ENCODE measurements around the gene MALAT1. TPM values are rescaled to one million over a fixed set of nuclear protein-coding genes. Genes with fewer than 3 reads are reported as not detected.

MALAT1 gene
- total and polyA plus RNA-seq, 2 donors from 2014 or later, result 219 to 15,262 TPM

DNA sequence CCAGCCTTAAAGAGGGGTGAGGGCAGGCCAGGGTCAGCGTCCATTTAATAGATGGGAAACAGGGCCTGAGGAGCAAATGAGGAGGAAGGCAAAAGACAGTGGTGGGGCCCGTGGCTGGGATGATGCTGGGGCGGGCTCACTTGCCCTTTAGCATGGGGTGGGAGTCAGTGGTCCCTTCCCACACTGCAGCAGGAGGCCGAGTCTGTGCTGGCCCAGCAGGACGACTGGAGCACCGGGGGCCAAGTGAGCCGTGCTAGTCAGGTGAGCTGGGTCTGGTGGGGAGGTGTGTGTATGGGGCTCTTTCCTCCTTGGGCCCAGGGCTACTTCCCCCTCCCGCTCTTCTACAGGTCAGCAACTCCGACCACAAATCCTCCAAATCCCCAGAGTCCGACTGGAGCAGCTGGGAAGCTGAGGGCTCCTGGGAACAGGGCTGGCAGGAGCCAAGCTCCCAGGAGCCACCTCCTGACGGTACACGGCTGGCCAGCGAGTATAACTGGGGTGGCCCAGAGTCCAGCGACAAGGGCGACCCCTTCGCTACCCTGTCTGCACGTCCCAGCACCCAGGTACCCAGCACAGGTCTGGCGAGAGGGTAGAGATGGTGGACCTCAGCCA is 38.9 kb downstream of the MALAT1 start:
- peaks cover 0 to 19% (median 4%) of the 10 kb centered on the region in 3 donors for H3K36me3 ChIP-seq (ENCODE audit: control insufficient read depth in 2 of 3, insufficient read depth in 3 of 3, low read length in 3 of 3)
- no peak for FAIRE-seq
- intact Hi-C loops (cut with DNase I), result no loop called here

GRCh38 chr11:65538232-65538914 is 39.5 kb downstream of the MALAT1 start:
- H3K36me3 ChIP-seq (ENCODE audit: control insufficient read depth in 2 of 3, insufficient read depth in 3 of 3, low read length in 3 of 3), result peaks cover 0 to 15% (median 2%) of the 10 kb centered on the region in 3 donors
- no peak overlapping the region for H3K27ac ChIP-seq (ENCODE audit: low read depth in 2 of 2, low read length in 2 of 2)
- no peak overlapping the region for H3K9ac ChIP-seq (ENCODE audit: low read length in 3 of 3)
- intact Hi-C loops (cut with DNase I), result no loop called here
- peak in 2 of 5 donors; percentile 66 to 83 for DNase-seq
- no peak for FAIRE-seq
- H3K27me3 ChIP-seq (ENCODE audit: control insufficient read depth, insufficient read depth, low read length), result no peaks in the 10 kb centered on the region
- H3K4me3 ChIP-seq (ENCODE audit: low read length in 3 of 3), result no peak overlapping the region
- H3K9me3 ChIP-seq (ENCODE audit: control insufficient read depth in 2 of 3, insufficient read depth in 1 of 3, low read length in 3 of 3), result no peaks in the 10 kb centered on the region
- peaks cover 0 to 16% (median 6%) of the 10 kb centered on the region in 3 donors for H3K4me1 ChIP-seq (ENCODE audit: control insufficient read depth in 2 of 3, insufficient read depth in 2 of 3, low read depth in 1 of 3, low read length in 3 of 3)
- TF ChIP-seq, protein P1, sequence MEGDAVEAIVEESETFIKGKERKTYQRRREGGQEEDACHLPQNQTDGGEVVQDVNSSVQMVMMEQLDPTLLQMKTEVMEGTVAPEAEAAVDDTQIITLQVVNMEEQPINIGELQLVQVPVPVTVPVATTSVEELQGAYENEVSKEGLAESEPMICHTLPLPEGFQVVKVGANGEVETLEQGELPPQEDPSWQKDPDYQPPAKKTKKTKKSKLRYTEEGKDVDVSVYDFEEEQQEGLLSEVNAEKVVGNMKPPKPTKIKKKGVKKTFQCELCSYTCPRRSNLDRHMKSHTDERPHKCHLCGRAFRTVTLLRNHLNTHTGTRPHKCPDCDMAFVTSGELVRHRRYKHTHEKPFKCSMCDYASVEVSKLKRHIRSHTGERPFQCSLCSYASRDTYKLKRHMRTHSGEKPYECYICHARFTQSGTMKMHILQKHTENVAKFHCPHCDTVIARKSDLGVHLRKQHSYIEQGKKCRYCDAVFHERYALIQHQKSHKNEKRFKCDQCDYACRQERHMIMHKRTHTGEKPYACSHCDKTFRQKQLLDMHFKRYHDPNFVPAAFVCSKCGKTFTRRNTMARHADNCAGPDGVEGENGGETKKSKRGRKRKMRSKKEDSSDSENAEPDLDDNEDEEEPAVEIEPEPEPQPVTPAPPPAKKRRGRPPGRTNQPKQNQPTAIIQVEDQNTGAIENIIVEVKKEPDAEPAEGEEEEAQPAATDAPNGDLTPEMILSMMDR (IDR thresholded peaks at IDR 0.05; ENCODE audit: borderline replicate concordance, extremely low read depth, insufficient read depth), result no peak

More for the DNA sequence above, 38.9 kb downstream of the MALAT1 start:
- H3K9ac ChIP-seq (ENCODE audit: low read length in 3 of 3), result no peak overlapping the region
- no peaks in the 10 kb centered on the region for H3K27me3 ChIP-seq (ENCODE audit: control insufficient read depth, insufficient read depth, low read length)
- DNase-seq, result peak in 1 of 5 donors; percentile 44
- peaks cover 0 to 16% (median 6%) of the 10 kb centered on the region in 3 donors for H3K4me1 ChIP-seq (ENCODE audit: control insufficient read depth in 2 of 3, insufficient read depth in 2 of 3, low read depth in 1 of 3, low read length in 3 of 3)
- no peaks in the 10 kb centered on the region for H3K9me3 ChIP-seq (ENCODE audit: control insufficient read depth in 2 of 3, insufficient read depth in 1 of 3, low read length in 3 of 3)
- H3K27ac ChIP-seq (ENCODE audit: low read depth in 2 of 2, low read length in 2 of 2), result no peak overlapping the region
- TF ChIP-seq, protein P1 (IDR thresholded peaks at IDR 0.05; ENCODE audit: borderline replicate concordance, extremely low read depth, insufficient read depth), result no peak
- H3K4me3 ChIP-seq (ENCODE audit: low read length in 3 of 3), result no peak overlapping the region

DNA sequence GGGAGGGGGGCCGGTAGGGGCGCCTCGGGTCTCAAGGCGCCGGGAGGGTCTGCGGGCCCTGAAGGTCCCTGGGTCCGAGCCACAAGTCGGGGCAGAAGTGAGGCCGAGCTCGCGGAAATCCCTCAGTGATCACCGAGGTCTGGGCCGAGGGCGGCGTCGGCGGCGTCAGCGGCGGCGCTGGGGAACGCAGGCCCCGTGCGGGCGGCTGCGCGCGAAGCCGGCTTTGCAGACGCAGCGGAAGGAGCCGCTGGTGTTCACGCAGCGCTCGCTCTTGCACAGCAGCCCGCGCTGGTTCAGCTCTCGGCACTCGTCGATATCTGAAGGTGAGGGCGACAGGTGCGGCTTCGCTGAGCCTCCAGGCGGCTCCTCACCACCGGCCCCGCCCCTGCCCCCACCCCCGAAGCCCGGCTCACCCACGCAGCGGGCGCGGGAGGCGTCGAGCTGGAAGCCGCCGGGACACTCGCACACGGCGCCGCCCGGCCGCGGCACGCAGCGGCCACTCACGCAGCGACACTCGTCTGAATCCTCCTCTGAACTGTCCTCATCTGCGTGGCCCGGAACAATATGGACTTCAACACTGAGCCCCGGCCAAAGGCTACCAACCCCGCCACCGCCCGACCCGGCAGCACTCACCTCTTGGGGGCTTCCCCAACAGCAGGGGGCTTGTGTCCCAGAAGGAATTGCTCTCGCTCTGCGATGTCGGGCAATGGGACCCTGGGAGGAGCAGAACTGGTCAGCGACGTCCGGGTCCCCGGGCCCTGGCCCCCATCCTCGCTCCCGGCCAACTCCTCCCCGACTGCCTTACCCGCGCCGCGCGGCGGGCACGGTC is 40.3 kb downstream of the MALAT1 start:
- intact Hi-C loops (cut with DNase I), result no loop called here
- peaks cover 0 to 15% (median 2%) of the 10 kb centered on the region in 3 donors for H3K36me3 ChIP-seq (ENCODE audit: control insufficient read depth in 2 of 3, insufficient read depth in 3 of 3, low read length in 3 of 3)
- no peak for FAIRE-seq

More for the DNA sequence above, 40.3 kb downstream of the MALAT1 start:
- Histone ChIP-seq H3K4me3 (ENCODE audit: low read length in 3 of 3) (peak overlapping the region in 1 of 3 donors; percentile 74), H3K27ac (ENCODE audit: low read depth in 2 of 2, low read length in 2 of 2) (peak overlapping the region; percentile 94), H3K27me3 (ENCODE audit: control insufficient read depth, insufficient read depth, low read length) (no peaks in the 10 kb centered on the region), H3K9ac (ENCODE audit: low read length in 3 of 3) (no peak overlapping the region), H3K9me3 (ENCODE audit: control insufficient read depth in 2 of 3, insufficient read depth in 1 of 3, low read length in 3 of 3) (no peaks in the 10 kb centered on the region), H3K4me1 (ENCODE audit: control insufficient read depth in 2 of 3, insufficient read depth in 2 of 3, low read depth in 1 of 3, low read length in 3 of 3) (peaks cover 0 to 16% (median 6%) of the 10 kb centered on the region in 3 donors)
- DNase-seq, result peak in 2 of 5 donors; percentile 76 to 83
- TF ChIP-seq, protein P1 (IDR thresholded peaks at IDR 0.05; ENCODE audit: borderline replicate concordance, extremely low read depth, insufficient read depth), result no peak
